HG02588 (cell line): ENCODE data around the gene P2RX7.
"Not testable (repeated sequence)": the region's sequence is repeated elsewhere in the genome, so short reads cannot be mapped to it uniquely, and the experiment has no call there.

Source experiments
- ATAC-seq: cut with Tn5 transposase; IDR thresholded peaks from one replicate; pipeline ENCODE4 v1.9.1; 2021; ENCODE audit warnings: mild to moderate bottlenecking, moderate library complexity; ENCODE audit not compliant: unreplicated experiment

Gene P2RX7

GRCh38 chr12:121202407-121203355 is 70.0 kb downstream of the P2RX7 start:
- ATAC-seq: no peak

GRCh38 chr12:121203482-121203881 is 70.8 kb downstream of the P2RX7 start:
- no peak for ATAC-seq

- ATAC-seq: no peak
Observed at GRCh38 chr12:121205491-121205890, 72.8 kb downstream of the P2RX7 start.

GRCh38 chr12:121208571-121208970 is 75.9 kb downstream of the P2RX7 start:
- ATAC-seq: not testable (repeated sequence)

GRCh38 chr12:121209221-121209620 is 76.5 kb downstream of the P2RX7 start:
- ATAC-seq: no peak

- ATAC-seq: peak; percentile 88
Observed at GRCh38 chr12:121209624-121210572, 77.2 kb downstream of the P2RX7 start, which contains the start of gene P2RX4. P2RX4 (plus strand) TSS chr12:121210129; CDS start chr12:121210165, 36 bp downstream.

- ATAC-seq: no peak
Observed at GRCh38 chr12:121212875-121213274, 80.2 kb downstream of the P2RX7 start.

GRCh38 chr12:121214166-121214777 is 81.6 kb downstream of the P2RX7 start:
- no peak for ATAC-seq

GRCh38 chr12:121214855-121215745 is 82.4 kb downstream of the P2RX7 start:
- ATAC-seq: no peak

- ATAC-seq: no peak
Observed at GRCh38 chr12:121216102-121216501, 83.4 kb downstream of the P2RX7 start.

- ATAC-seq: no peak
Observed at GRCh38 chr12:121217063-121217462, 84.4 kb downstream of the P2RX7 start.

- no peak for ATAC-seq
Observed at GRCh38 chr12:121217761-121218160, 85.1 kb downstream of the P2RX7 start.

GRCh38 chr12:121218588-121219352 is 86.1 kb downstream of the P2RX7 start:
- ATAC-seq: no peak

GRCh38 chr12:121219353-121219986 is 86.8 kb downstream of the P2RX7 start:
- ATAC-seq: no peak

GRCh38 chr12:121222847-121223246 is 90.2 kb downstream of the P2RX7 start:
- no peak for ATAC-seq

- ATAC-seq: no peak
Observed at GRCh38 chr12:121223292-121224285, 90.9 kb downstream of the P2RX7 start.

GRCh38 chr12:121224591-121224990 is 91.9 kb downstream of the P2RX7 start:
- no peak for ATAC-seq
